SK-N-SH (cell line): Measurements from ENCODE around the gene GDF2. TPM values are rescaled to one million over a fixed set of nuclear protein-coding genes. Genes with fewer than 3 reads are reported as not detected.

ENCODE experiments used
- CTCF ChIA-PET: fragments of 300-600, 350-600 bp; formaldehyde crosslinking; extraction: SDS; loops from one replicate; lab custom pipeline; 2021; lab: Yijun Ruan, JAX
- POLR2A ChIA-PET: fragments of 350-600 bp; sonication (Branson Sonifier 250); formaldehyde crosslinking; extraction: SDS; loops from one replicate; lab custom pipeline; 2020; ENCODE audit warnings: antibody characterized with exemption, inconsistent platforms; lab: Yijun Ruan, JAX
- DNase-seq: peaks from one replicate; pipeline ENCODE4 v3.0.0; 2012
- H2AFZ ChIP-seq: fragments of 200-600 bp; sonication (generic); 2 replicates; pipeline ENCODE4 v1.8.1; 2016; ENCODE audit warnings: antibody characterized with exemption, mild to moderate bottlenecking, low read depth
- H3F3A ChIP-seq: fragments of 200-600 bp; sonication (generic); replicated peaks from 2 replicates; pipeline ENCODE3; 2016; ENCODE audit warnings: antibody characterized with exemption, mild to moderate bottlenecking; ENCODE audit not compliant: insufficient read depth
- H3K27ac ChIP-seq, 2 experiments: fragments of 200-500 bp in 1 of 2; fragments of 200-600 bp in 1 of 2; sonication (Bioruptor generic) in 1 of 2; sonication (generic), shearing (Covaris generic) in 1 of 2; 2 replicates each; pipeline versions ENCODE4 v1.5.1 to v1.6.1; 2014 to 2016; ENCODE audit warnings: low read depth in 2 of 2, inconsistent platforms in 1 of 2, low read length in 1 of 2, mild to moderate bottlenecking in 1 of 2, mixed read lengths in 1 of 2
- H3K27me3 ChIP-seq: fragments of 200-600 bp; sonication (generic), shearing (Covaris generic); 2 replicates; pipeline ENCODE4 v1.6.1; 2016; ENCODE audit warnings: mixed run types; ENCODE audit not compliant: insufficient read depth
- H3K36me3 ChIP-seq, 2 experiments: fragments of 200-500 bp in 1 of 2; fragments of 200-600 bp in 1 of 2; sonication (Bioruptor generic) in 1 of 2; sonication (generic) in 1 of 2; replicated peaks in 1 of 2; 2 replicates each; pipeline versions ENCODE3 to v1.5.1; 2014 to 2016; ENCODE audit warnings: low read length in 1 of 2, mild to moderate bottlenecking in 1 of 2; ENCODE audit not compliant: insufficient read depth in 2 of 2, control insufficient read depth in 1 of 2
- H3K4me1 ChIP-seq, 2 experiments: fragments of 200-500 bp in 1 of 2; fragments of 200-600 bp in 1 of 2; sonication (Bioruptor generic) in 1 of 2; sonication (generic), shearing (Covaris generic) in 1 of 2; 2 replicates each; pipeline versions ENCODE4 v1.5.1 to v1.6.1; 2014 to 2016; ENCODE audit warnings: low read depth in 1 of 2, low read length in 1 of 2, mixed run types in 1 of 2; ENCODE audit not compliant: insufficient read depth in 2 of 2, control insufficient read depth in 1 of 2
- H3K4me2 ChIP-seq: fragments of 200-600 bp; sonication (generic), shearing (Covaris generic); 2 replicates; pipeline ENCODE4 v1.6.1; 2017; ENCODE audit warnings: mixed run types
- H3K4me3 ChIP-seq, 2 experiments: fragments of 200-500 bp in 1 of 2; fragments of 200-600 bp in 1 of 2; sonication (Bioruptor generic) in 1 of 2; sonication (generic), shearing (Covaris generic) in 1 of 2; 2 replicates each; pipeline versions ENCODE4 v1.5.1 to v1.8.1; 2014 to 2016; ENCODE audit warnings: low read depth in 2 of 2, inconsistent platforms in 1 of 2, low read length in 1 of 2, mild to moderate bottlenecking in 1 of 2, mixed read lengths in 1 of 2, moderate library complexity in 1 of 2
- H3K79me2 ChIP-seq: fragments of 200-600 bp; sonication (generic); 2 replicates; pipeline ENCODE4 v1.8.1; 2017; ENCODE audit warnings: mild to moderate bottlenecking; ENCODE audit not compliant: insufficient read depth
- H3K9ac ChIP-seq: fragments of 200-600 bp; sonication (generic); 2 replicates; pipeline ENCODE4 v1.6.1; 2017; ENCODE audit warnings: mixed run types
- H3K9me2 ChIP-seq: fragments of 200-600 bp; sonication (generic); 2 replicates; pipeline ENCODE4 v1.6.1; 2017; ENCODE audit warnings: mixed run types
- H3K9me3 ChIP-seq: fragments of 200-600 bp; sonication (generic); 2 replicates; pipeline ENCODE4 v1.6.1; 2017; ENCODE audit warnings: mixed run types, mild to moderate bottlenecking, moderate library complexity
- H4K20me1 ChIP-seq: fragments of 200-600 bp; sonication (generic); 2 replicates; pipeline ENCODE4 v1.6.1; 2017; ENCODE audit warnings: mild to moderate bottlenecking, mixed run types; ENCODE audit not compliant: insufficient read depth
- EP300 ChIP-seq, 2 experiments: IDR thresholded peaks; 2 replicates each; pipeline versions ENCODE4 v1.4.0 to v1.6.1; 2012; ENCODE audit warnings: borderline replicate concordance in 1 of 2, low read depth in 1 of 2, low read length in 1 of 2
- FOXJ3 ChIP-seq: sonication (generic); formaldehyde crosslinking; IDR thresholded peaks from 2 replicates; pipeline ENCODE4 v1.5.1; 2020; ENCODE audit warnings: mild to moderate bottlenecking, missing genetic modification reagents
- FOXM1 ChIP-seq: IDR thresholded peaks from 2 replicates; pipeline ENCODE4 v1.4.0; 2012; ENCODE audit warnings: low read depth, mild to moderate bottlenecking
- GATA2 ChIP-seq: sonication (generic); formaldehyde crosslinking; IDR thresholded peaks from 2 replicates; pipeline ENCODE4 v1.5.0; 2020; ENCODE audit warnings: mild to moderate bottlenecking, missing genetic modification reagents
- JUND ChIP-seq: IDR thresholded peaks from 2 replicates; pipeline ENCODE4 v1.4.0; 2012
- NRF1 ChIP-seq: IDR thresholded peaks from 2 replicates; pipeline ENCODE4 v1.6.1; 2012; ENCODE audit warnings: low read depth, mild to moderate bottlenecking, low read length
- RAD21 ChIP-seq: IDR thresholded peaks from 2 replicates; pipeline ENCODE4 v1.6.1; 2012; ENCODE audit warnings: mild to moderate bottlenecking, low read length
- RCOR1 ChIP-seq: fragments of 150-350 bp; IDR thresholded peaks from 2 replicates; pipeline ENCODE4 v1.6.1; 2017; ENCODE audit warnings: antibody characterized with exemption, low read length
- SIN3A ChIP-seq: IDR thresholded peaks from 2 replicates; pipeline ENCODE4 v1.6.1; 2012; ENCODE audit warnings: low read depth, mild to moderate bottlenecking, low read length, moderate library complexity, borderline replicate concordance
- SMC3 ChIP-seq: IDR thresholded peaks from 2 replicates; pipeline ENCODE4 v1.6.1; 2012; ENCODE audit warnings: low read depth, low read length, improper control_type of control experiment
- TAF1 ChIP-seq: IDR thresholded peaks from 2 replicates; pipeline ENCODE4 v1.6.1; 2012; ENCODE audit warnings: low read depth, mild to moderate bottlenecking, low read length, moderate library complexity, borderline replicate concordance
- TEAD4 ChIP-seq: IDR thresholded peaks from 2 replicates; pipeline ENCODE4 v1.4.0; 2012; ENCODE audit warnings: mild to moderate bottlenecking, borderline replicate concordance; ENCODE audit not compliant: insufficient read depth
- WGBS: methylation state at CpG from one replicate; pipeline ENCODE4 v1.1.6; 2017; ENCODE audit warnings: low lambda C conversion rate; 5-methylcytosine and 5-hydroxymethylcytosine counted together
- polyA plus RNA-seq, 3 experiments: library from polyadenylated mRNA; depleted of rRNA; stranded (reverse); fragments of >200 nt; gene quantifications; 2 replicates each; pipeline ENCODE4 v1.2.3, GENCODE V29; 2012
- TF ChIP-seq, protein P1 (sequence below): fragments of 150-350 bp; IDR thresholded peaks from 2 replicates; pipeline ENCODE4 v1.6.1; 2017; ENCODE audit warnings: antibody characterized with exemption, low read length, low read depth, borderline replicate concordance
- TF ChIP-seq, protein P2 (sequence below): fragments of 200-600 bp; sonication (generic); IDR thresholded peaks from 2 replicates; pipeline ENCODE4 v1.6.1; 2017; ENCODE audit warnings: antibody characterized with exemption, mild to moderate bottlenecking, moderate library complexity
- TF ChIP-seq, protein P3 (sequence below): IDR thresholded peaks from 2 replicates; pipeline ENCODE4 v1.4.0; 2012; ENCODE audit warnings: low read depth

GDF2 gene
- polyA plus RNA-seq, 1 of the 3 experiments (the other 2 are of a cell fraction) = not detected

DNA sequence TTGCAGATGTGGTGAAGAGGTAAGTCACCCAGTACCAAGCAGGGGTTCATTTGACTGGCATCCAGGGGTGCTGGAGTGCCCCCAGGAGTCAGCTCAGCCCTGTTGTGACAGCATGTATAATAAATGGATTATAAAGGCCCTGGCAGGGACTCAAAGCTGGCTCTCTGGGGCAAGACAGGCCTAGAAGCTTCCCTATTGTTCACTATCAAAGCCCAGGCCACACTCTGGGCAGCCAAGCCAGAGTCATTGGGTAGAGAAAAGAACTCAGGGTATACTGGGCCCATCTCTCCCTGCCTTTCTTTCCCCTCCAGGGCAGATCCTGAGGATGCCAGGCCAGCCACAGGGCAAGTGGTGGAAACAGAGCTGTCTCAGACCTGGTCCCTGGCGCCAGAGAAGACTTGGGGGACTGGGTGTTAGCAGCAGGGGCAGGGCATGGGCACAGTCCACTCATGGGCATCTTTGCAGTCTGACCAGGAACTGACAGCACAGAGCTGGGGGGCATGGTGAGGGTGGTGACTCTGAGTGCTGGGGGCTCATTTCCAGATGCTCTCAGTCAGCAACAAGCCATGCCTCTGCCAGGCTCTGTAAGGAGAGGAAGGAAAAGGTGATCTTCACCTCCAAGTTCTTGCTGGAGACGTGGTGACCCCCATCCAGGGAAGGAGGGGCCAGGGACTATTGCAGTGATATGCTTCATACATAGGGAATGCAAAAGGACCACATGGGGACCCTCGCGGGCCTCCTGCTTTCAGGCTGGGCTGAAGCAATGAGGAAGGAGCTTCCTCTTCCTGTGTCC is 37.6 kb downstream of the GDF2 start:
- POLR2A ChIA-PET = no interaction called here
- peaks cover 3% of the 10 kb centered on the region for H3F3A ChIP-seq
- no peak overlapping the region for H3K27ac ChIP-seq
- no peak overlapping the region for H3K4me2 ChIP-seq
- no peaks in the 10 kb centered on the region for H4K20me1 ChIP-seq
- no peak for TF ChIP-seq JUND
- no peak for TF ChIP-seq RCOR1
- TF ChIP-seq EP300 (IDR thresholded peaks at IDR 0.05; ENCODE audit: borderline replicate concordance in 1 of 2, low read depth in 1 of 2, low read length in 1 of 2) = no peak
- no peak for TF ChIP-seq SMC3
- TF ChIP-seq, protein P1, sequence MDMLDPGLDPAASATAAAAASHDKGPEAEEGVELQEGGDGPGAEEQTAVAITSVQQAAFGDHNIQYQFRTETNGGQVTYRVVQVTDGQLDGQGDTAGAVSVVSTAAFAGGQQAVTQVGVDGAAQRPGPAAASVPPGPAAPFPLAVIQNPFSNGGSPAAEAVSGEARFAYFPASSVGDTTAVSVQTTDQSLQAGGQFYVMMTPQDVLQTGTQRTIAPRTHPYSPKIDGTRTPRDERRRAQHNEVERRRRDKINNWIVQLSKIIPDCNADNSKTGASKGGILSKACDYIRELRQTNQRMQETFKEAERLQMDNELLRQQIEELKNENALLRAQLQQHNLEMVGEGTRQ = no peak
- no peak for TF ChIP-seq NRF1
- TF ChIP-seq, protein P2, sequence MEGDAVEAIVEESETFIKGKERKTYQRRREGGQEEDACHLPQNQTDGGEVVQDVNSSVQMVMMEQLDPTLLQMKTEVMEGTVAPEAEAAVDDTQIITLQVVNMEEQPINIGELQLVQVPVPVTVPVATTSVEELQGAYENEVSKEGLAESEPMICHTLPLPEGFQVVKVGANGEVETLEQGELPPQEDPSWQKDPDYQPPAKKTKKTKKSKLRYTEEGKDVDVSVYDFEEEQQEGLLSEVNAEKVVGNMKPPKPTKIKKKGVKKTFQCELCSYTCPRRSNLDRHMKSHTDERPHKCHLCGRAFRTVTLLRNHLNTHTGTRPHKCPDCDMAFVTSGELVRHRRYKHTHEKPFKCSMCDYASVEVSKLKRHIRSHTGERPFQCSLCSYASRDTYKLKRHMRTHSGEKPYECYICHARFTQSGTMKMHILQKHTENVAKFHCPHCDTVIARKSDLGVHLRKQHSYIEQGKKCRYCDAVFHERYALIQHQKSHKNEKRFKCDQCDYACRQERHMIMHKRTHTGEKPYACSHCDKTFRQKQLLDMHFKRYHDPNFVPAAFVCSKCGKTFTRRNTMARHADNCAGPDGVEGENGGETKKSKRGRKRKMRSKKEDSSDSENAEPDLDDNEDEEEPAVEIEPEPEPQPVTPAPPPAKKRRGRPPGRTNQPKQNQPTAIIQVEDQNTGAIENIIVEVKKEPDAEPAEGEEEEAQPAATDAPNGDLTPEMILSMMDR = no peak
- no peak for TF ChIP-seq TAF1
- CTCF ChIA-PET = interaction anchor here (0.9 to 5.3 kb wide), 11 partner anchors 7 to 335 kb away, joined by 3 to 50 read pairs (median 14); partner anchors contain the start of gene RBP3
- no peaks in the 10 kb centered on the region for H3K79me2 ChIP-seq
- H3K27me3 ChIP-seq = no peaks in the 10 kb centered on the region
- no peak overlapping the region for H2AFZ ChIP-seq
- peaks cover 0 to 8% of the 10 kb centered on the region in 2 experiments; a peak in 1 of 4 replicates for H3K4me1 ChIP-seq
- H3K4me3 ChIP-seq = no peak overlapping the region
- H3K9ac ChIP-seq = no peak overlapping the region
- DNase-seq = no peak
- H3K36me3 ChIP-seq = no peaks in the 10 kb centered on the region
- WGBS = 87% methylated on average over 3 of the region's 4 CpGs
- H3K9me3 ChIP-seq = no peaks in the 10 kb centered on the region
- no peaks in the 10 kb centered on the region for H3K9me2 ChIP-seq

DNA sequence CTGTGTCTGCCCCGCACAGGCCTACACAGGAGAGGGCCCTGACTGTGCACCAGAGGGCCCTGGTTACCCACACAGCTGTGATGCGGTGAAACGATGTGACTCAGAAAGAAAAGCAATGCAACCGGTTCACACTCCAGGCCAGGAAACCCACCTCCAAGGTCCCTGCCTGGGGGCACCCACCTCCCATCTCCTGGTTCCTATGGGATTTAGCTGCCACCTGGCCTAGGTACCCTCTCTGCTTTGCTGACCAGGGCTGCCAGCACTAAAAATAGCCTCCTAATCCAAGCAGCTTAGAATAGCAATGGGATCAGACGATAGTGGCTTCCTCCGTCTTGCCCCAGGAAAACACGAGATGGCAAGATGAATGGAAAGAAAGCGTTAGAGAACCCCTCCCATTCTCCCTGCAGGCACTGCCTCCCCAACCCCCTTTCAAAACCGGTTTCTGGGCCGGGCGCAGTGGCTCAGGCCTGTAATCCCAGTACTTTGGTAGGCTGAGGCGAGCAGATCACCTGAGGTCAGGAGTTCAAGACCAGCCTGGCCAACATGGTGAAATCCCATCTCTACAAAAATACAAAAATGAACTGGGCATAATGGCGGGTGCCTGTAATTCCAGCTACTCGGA is 38.3 kb downstream of the GDF2 start:
- Histone ChIP-seq H2AFZ (peak overlapping the region; percentile 51; the same call in 1 of the 2 replicates), H3K79me2 (no peaks in the 10 kb centered on the region), H3K9ac (no peak overlapping the region), H3K4me2 (no peak overlapping the region), H3K4me3 (no peak overlapping the region), H3K9me3 (no peaks in the 10 kb centered on the region), H4K20me1 (no peaks in the 10 kb centered on the region), H3F3A (peaks cover 3% of the 10 kb centered on the region), H3K27me3 (no peaks in the 10 kb centered on the region), H3K27ac (no peak overlapping the region), H3K36me3 (no peaks in the 10 kb centered on the region), H3K4me1 (peaks cover 0 to 8% of the 10 kb centered on the region in 2 experiments; a peak in 1 of 4 replicates), H3K9me2 (no peaks in the 10 kb centered on the region)
- ChIA-PET CTCF (interaction anchor here (0.9 to 5.3 kb wide), 9 partner anchors 8 to 336 kb away, joined by 3 to 50 read pairs (median 14); partner anchors contain the start of gene RBP3), POLR2A (no interaction called here)
- WGBS = 80% methylated on average over 13 of the region's 14 CpGs
- TF ChIP-seq FOXJ3 = no peak
- no peak for TF ChIP-seq RAD21
- no peak for TF ChIP-seq GATA2 (CRISPR knock-in tag)
- TF ChIP-seq, protein P3, sequence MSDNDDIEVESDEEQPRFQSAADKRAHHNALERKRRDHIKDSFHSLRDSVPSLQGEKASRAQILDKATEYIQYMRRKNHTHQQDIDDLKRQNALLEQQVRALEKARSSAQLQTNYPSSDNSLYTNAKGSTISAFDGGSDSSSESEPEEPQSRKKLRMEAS = no peak
- TF ChIP-seq EP300 (IDR thresholded peaks at IDR 0.05; ENCODE audit: borderline replicate concordance in 1 of 2, low read depth in 1 of 2, low read length in 1 of 2) = no peak
- no peak for TF ChIP-seq TEAD4
- no peak for TF ChIP-seq FOXM1
- TF ChIP-seq, protein P2 = no peak
- no peak for TF ChIP-seq JUND
- TF ChIP-seq, protein P1 = no peak
- TF ChIP-seq SIN3A = no peak
- no peak for TF ChIP-seq SMC3
- no peak for DNase-seq
